GM21737 (cell line): ENCODE data around the gene BEND3.
"Not testable (repeated sequence)": the region's sequence is repeated elsewhere in the genome, so short reads cannot be mapped to it uniquely, and the experiment has no call there.

Experiments used
- ATAC-seq: cut with Tn5 transposase; IDR thresholded peaks from one replicate; pipeline ENCODE4 v1.9.1; 2021; ENCODE audit warnings: mild to moderate bottlenecking, moderate library complexity; ENCODE audit not compliant: unreplicated experiment

BEND3 gene

GRCh38 chr6:107045826-107046675 lies 69.3 kb downstream of the BEND3 start:
- ATAC-seq, result no peak

- ATAC-seq, result no peak
Observed at GRCh38 chr6:107033126-107033525, 82.2 kb downstream of the BEND3 start.

GRCh38 chr6:107032051-107032450 lies 83.3 kb downstream of the BEND3 start:
- ATAC-seq, result no peak

- no peak for ATAC-seq
Observed at GRCh38 chr6:107030151-107030550, 85.2 kb downstream of the BEND3 start.

- no peak for ATAC-seq
Observed at GRCh38 chr6:107026965-107027364, 88.3 kb downstream of the BEND3 start.

GRCh38 chr6:107021446-107022185 lies 93.7 kb downstream of the BEND3 start:
- no peak for ATAC-seq

GRCh38 chr6:107020239-107020638 lies 95.1 kb downstream of the BEND3 start:
- ATAC-seq, result no peak

- ATAC-seq, result not testable (repeated sequence)
Observed at GRCh38 chr6:107019628-107020027, 95.7 kb downstream of the BEND3 start.

- ATAC-seq, result no peak
Observed at GRCh38 chr6:107019047-107019446, 96.3 kb downstream of the BEND3 start.
